Activated CD4-positive, alpha-beta T cell treated with anti-CD3 and anti-CD28 coated beads for 24 hours (primary cell): ENCODE data around the gene MCL1.
"Not testable (repeated sequence)": the region's sequence is repeated elsewhere in the genome, so short reads cannot be mapped to it uniquely, and the experiment has no call there.

ENCODE experiments used
- DNase-seq, 2 donors: peaks; one replicate each; pipeline ENCODE4 v3.0.0-alpha.2; 2020; ENCODE audit warnings: low read depth in 2 of 2

MCL1 gene

DNA sequence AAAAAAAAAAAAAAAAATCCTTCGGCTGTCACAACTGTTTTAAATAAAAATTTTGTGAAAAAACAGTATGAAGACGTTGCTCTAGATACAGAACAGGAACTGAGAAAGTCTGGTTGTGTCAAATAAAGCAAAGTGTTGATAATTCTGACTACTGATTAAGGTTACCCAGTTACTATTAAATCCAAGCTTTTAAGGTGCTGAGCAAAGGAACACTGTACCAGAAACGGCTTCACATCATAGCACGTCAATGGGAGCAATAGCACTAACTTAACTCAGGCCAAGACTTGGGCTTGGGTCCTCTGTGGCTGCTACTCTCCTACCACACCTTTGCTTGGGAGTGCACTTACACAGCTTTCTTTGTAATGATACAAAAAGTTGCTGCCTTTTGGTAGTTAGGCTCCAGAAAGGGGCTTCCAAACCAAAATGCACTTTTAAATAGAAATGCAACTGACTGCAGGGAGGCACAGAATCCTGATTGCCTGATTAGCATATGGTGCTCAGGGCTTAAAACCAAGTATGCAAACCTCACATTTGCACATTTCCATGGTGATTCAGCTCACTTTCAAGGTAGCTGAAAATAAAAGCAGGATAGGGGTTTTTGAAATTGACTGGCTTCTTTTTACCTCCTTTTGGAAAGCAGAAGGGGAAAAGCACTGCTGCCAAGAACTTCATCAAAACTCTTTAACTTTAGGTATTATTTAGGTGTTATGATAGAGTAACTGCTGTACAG, 6.3 kb downstream of the MCL1 start:
- DNase-seq, result no peak

- DNase-seq, result no peak
These were observed 10.8 kb downstream of the MCL1 start for GRCh38 chr1:150568594-150568966.

DNA sequence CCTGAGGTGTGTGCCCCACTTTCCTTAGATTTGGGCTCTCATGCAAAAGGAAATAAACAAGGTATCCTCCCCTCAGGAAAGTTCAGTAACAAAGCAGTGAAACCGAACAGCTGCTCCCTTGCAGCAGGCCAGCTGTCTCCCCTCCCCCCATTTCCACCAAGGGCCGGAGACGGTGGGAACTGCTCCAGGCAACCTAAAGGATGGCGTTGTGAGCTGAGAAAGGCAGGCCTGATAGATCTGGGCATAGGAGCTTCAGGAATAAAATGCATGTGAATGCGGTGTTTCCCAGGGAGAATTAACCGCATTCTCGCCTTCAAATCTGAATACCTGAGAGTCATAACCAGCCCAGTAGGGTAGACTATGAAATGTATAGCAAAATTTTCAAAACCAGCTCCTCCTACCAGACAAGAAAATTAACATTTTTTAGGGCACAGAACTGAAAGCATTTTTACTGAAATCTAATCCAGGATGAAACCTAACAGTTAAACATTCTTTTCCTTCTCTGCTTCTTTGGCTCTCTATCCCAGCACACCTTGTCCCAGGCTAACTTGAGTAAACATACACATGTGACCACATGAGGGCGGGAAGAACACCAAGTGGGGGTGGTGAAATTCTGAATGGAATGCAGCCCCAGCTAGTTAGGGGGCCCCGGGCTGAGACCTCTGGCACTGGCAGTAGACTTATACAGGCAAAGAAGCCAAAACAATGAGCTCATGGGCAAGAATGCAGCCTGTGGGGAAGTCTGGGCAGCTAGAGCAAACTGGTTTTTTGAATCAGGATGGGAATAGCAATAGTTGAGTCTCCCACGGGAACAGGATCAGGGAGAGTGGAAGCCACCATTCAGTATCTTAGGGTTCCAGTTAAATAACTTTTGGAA, 11.5 kb downstream of the MCL1 start:
- DNase-seq, result no peak

GRCh38 chr1:150567341-150567716, 12.1 kb downstream of the MCL1 start:
- DNase-seq, result no peak

GRCh38 chr1:150566589-150567340, 12.6 kb downstream of the MCL1 start:
- DNase-seq, result no peak

DNA sequence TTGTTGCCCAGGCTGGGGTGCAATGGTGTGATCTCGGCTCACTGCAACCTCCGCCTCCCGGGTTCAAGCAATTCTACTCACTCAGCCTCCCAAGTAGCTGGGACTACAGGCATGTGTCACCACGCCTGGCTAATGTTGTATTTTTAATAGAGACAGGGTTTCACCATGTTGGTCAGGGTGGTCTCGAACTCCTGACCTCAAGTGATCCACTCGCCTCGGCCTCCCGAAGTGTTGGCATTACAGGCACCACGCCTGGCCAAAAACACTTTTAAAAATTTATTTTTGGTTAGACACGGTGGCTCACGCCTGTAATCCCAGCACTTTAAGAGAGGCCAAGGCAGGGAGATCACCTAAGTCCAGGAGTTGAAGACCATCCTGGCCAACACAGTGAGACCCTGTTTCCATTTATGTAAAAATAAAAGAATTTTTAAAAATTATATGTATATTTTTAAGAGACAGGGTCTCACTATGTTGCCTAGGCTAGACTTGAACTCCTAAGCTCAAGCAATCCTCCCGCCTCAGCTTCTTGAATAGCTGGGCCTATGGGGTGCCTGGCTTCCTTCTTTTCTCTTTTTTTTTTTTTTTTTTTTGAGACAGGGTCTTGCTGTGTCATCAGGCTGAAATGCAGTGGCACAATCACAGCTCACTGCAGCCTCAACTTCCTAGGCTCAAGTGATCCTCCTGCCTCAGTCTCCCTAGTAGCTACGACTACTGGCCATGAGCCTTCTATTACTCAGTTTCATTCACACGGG, 14.0 kb downstream of the MCL1 start:
- not testable (repeated sequence) for DNase-seq

- DNase-seq, result no peak
These were observed 15.1 kb downstream of the MCL1 start for GRCh38 chr1:150564051-150564991.

- DNase-seq, result no peak
These were observed 15.9 kb downstream of the MCL1 start for GRCh38 chr1:150563340-150564038.

DNA sequence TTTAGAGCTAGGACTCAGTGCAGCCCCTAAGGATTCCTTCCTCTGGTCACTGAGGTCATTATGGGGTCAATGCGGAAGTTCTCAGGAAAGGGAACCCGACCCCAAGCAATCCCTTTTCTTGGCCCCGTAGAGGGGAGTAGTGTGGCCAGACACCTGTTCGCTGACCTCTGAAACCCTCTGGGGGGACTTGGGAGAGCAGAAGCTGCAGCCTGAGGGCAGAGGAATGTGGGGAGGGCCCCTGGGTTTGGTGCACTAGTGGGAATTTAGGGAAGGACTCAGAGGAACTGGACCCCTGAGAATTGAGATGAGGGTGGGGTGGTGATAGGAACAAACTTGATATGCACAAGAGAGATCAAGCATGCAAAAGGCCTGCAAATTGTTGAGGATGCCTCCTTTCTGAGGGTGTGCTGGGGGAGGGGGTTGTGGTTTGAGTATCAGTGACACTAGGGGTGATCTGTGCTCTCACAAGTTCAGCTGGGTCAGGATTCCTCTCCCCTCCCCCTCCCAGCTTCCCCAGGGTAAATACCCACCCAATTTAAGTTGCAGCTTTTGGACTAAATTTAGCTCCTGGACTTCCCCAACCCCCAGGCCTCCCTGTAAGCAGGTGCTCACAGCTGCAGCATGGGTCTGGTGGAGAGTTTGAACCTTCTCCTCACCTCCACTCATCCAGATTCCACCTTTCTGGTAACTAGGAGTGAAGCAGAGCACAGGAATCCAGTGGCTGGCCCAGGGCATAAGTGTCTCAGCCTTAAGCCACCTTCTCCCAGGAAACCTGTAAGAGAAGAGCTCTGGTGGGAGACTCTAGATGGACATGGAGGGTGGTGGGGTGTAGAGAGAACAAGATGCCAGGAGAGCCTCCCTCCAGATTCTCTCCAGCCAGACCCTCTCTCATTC, 16.7 kb downstream of the MCL1 start:
- DNase-seq, result peak; percentile 73 to 77

DNA sequence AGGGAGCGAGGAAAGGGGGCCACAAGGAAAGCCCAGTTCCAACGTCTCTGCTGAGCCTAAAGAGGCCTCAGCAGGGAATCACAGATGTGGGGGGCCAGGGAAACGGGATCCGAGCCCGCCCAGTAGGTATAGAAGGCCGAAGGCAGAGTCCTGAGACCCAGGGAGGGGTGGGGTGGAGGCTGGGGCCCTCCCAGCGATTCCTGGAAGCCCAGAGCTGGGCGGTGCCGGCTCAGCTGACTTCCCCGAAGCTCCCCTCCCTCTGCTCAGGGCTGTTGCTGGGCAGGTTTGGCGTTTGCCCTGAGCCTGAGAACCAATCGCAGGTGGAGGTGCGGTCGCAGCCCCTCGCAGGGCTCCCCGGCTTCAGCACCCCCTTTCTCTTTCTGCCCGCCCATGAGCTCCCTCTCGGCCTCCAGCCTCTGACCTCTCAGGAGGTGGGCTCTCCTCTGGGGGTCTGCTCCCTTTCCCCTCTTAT, 17.4 kb downstream of the MCL1 start:
- peak; percentile 79 to 84 for DNase-seq

DNA sequence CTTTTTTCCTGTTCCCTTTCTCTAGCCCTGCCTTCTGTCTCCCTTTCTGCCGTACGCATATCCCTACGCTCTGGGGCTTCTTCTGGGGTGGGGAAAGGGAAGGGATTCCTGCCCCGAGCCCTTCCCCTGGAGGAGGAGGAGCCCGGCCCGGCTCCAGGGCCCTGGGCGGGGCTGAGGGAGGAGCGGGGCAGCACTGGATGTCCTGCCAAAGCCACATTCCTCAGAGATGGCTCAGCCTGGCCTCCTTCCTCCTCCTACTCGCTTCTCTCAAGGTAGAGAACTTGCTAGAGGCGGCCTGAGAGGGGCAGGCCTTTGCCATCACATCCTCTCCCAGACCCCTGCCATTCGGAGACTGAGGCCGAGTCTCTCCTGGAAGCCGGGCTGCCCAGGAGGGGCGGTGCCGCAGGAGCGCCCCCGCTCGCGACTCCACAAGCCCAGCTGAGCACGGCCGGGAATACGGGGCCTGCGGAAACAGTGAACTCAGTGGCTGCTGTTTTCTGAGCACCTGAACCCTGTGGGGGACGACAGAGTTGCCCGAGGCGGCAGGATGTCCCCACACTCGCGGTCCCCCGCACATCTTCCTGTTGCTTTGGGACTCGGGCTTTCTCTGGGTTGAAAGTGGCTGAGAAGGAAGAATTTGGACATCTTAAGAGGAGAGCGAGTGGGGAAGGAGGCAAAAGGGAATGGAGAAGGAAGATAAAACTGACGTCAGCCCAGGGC, 18.0 kb downstream of the MCL1 start:
- peak in 1 of 2 donors; percentile 63 for DNase-seq

DNA sequence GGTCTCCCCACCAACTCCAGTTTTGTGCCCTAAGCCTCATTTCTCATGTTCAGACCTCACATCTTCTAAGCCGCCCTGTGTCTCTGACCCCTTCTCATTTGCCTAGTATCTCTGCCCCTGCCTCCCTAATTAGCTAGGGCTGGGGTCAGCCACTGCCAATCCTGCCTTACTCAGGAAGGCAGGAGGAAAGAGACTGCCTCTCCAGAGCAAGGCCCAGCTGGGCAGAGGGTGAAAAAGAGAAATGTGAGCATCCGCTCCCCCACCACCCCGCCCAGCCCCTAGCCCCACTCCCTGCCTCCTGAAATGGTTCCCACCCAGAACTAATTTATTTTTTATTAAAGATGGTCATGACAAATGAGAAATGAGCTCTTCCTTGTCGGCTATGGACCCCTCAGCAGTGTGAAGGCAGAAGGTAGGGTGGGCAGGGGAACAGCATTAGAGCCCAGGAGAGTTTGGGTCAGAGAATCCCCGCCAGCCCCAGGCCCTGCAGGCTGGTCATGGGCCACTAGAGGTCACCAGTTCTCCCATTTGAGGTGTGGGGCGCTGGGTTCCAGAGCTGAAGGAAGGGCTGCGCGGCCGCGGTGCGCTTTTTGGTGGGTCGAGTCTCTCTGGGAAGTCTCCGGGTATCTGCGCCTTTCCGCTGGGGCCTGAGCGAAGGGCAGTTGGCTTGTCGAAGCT, 18.7 kb downstream of the MCL1 start:
- DNase-seq, result peak; percentile 81 to 83

DNA sequence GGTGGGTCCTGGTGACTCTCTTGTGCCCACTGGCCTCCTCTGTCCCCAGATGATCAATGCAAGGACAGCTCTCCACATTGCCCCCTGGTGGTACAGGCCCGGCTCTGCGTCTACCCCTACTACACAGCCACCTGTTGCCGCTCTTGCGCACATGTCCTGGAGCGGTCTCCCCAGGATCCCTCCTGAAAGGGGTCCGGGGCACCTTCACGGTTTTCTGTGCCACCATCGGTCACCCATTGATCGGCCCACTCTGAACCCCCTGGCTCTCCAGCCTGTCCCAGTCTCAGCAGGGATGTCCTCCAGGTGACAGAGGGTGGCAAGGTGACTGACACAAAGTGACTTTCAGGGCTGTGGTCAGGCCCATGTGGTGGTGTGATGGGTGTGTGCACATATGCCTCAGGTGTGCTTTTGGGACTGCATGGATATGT, 19.4 kb downstream of the MCL1 start:
- DNase-seq, result peak; percentile 67

GRCh38 chr1:150559656-150560010, 19.8 kb downstream of the MCL1 start:
- DNase-seq, result no peak

DNA sequence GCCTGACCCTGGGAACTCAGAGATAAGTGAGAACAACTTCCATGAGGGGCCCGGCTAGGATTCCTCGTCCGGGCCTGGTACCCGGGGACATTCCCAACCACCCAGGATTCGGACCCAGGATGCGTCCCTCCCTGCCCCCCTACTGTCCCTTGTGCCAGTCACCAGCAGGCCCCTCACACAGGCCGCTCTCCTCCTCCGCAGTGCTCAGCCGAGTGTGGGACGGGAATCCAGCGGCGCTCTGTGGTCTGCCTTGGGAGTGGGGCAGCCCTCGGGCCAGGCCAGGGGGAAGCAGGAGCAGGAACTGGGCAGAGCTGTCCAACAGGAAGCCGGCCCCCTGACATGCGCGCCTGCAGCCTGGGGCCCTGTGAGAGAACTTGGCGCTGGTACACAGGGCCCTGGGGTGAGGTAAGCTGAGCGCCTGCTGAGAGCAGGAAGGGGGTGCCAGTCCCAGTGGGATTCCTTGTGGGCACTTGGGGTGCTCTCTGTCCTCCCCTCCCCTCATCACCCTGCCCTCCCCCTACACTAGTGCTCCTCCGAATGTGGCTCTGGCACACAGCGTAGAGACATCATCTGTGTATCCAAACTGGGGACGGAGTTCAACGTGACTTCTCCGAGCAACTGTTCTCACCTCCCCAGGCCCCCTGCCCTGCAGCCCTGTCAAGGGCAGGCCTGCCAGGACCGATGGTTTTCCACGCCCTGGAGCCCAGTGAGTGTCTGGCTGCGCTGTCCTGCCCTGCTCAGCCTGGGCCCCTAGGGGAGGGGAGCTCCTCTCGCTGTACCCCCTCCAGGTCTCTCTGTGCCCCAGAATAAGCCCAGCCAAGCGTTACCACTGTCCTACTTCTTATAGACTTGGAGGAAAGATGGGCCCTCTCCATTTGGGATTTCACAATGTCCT, 20.4 kb downstream of the MCL1 start:
- DNase-seq, result no peak

- no peak for DNase-seq
These were observed 21.1 kb downstream of the MCL1 start for GRCh38 chr1:150558303-150558704.

DNA sequence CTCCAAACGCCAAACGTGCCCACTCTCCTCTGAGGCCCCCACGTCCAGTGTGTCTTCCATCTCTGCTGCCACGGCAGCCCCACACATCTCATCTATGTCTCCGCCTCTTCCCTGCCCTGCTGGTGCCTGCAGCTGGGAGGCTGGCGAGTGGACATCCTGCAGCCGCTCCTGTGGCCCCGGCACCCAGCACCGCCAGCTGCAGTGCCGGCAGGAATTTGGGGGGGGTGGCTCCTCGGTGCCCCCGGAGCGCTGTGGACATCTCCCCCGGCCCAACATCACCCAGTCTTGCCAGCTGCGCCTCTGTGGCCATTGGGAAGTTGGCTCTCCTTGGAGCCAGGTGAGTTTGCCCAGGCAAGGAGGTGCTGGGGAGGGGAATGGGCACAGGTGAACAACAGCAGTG, 21.6 kb downstream of the MCL1 start:
- DNase-seq, result no peak
